IMR-90 (cell line): ENCODE measurements around the gene TP73. TPM values are rescaled to one million over a fixed set of nuclear protein-coding genes. Genes with fewer than 3 reads are reported as not detected.

Experiments used
- ATAC-seq: fragments of 200-7000 bp; cut with Tn5 transposase; 2 replicates; pipeline ENCODE4 v1.9.1; 2020; ENCODE audit warnings: low read depth, mild to moderate bottlenecking, moderate library complexity
- BruUV-seq: library from RNA; stranded (reverse); fragments of 400-500 nt; replicated peaks from 2 replicates; lab custom pipeline; 2021; lab: Mats Ljungman, UMichigan
- CTCF ChIA-PET: fragments of 300-600 bp; formaldehyde crosslinking; extraction: SDS; loops from one replicate; lab custom pipeline; 2021; ENCODE audit warnings: antibody characterized with exemption; lab: Yijun Ruan, JAX
- POLR2A ChIA-PET: fragments of 300-600 bp; sonication (Branson Sonifier 250); formaldehyde crosslinking; loops from one replicate; lab custom pipeline; 2022; ENCODE audit warnings: antibody characterized with exemption; ENCODE audit not compliant: unreplicated experiment; lab: Charles Lee
- DNase-seq: peaks from one replicate; pipeline ENCODE4 v3.0.0; 2013
- H2AFZ ChIP-seq: replicated peaks from 2 replicates; pipeline ENCODE3; 2013; ENCODE audit warnings: low read length, mild to moderate bottlenecking; ENCODE audit not compliant: poor library complexity
- H2AK5ac ChIP-seq: 2 replicates; pipeline ENCODE4 v1.6.1; 2013; ENCODE audit warnings: low read depth, low read length, inconsistent platforms
- H2AK9ac ChIP-seq: replicated peaks from 2 replicates; pipeline ENCODE3; 2013; ENCODE audit warnings: mild to moderate bottlenecking, low read depth, low read length, moderate library complexity; ENCODE audit not compliant: poor library complexity
- H2BK120ac ChIP-seq: 2 replicates; pipeline ENCODE4 v1.6.1; 2013; ENCODE audit warnings: low read depth, low read length, inconsistent platforms
- H2BK15ac ChIP-seq: 3 replicates; pipeline ENCODE4 v1.6.1; 2013; ENCODE audit warnings: low read depth, low read length, inconsistent platforms
- H2BK20ac ChIP-seq: 2 replicates; pipeline ENCODE4 v1.6.1; 2013; ENCODE audit warnings: low read depth, mild to moderate bottlenecking, inconsistent platforms, low read length, moderate library complexity
- H2BK5ac ChIP-seq: 2 replicates; pipeline ENCODE4 v1.6.1; 2013; ENCODE audit warnings: mild to moderate bottlenecking, low read depth, low read length, inconsistent platforms; ENCODE audit not compliant: poor library complexity, severe bottlenecking
- H3K14ac ChIP-seq: replicated peaks from 2 replicates; pipeline ENCODE4 v1.6.1; 2013; ENCODE audit warnings: low read depth, low read length, inconsistent platforms
- H3K18ac ChIP-seq: 2 replicates; pipeline ENCODE4 v1.6.1; 2013; ENCODE audit warnings: low read depth, low read length, control low read depth
- H3K23ac ChIP-seq: 2 replicates; pipeline ENCODE4 v1.6.1; 2013; ENCODE audit warnings: low read depth, low read length, inconsistent platforms
- H3K27ac ChIP-seq: 2 replicates; pipeline ENCODE4 v1.5.1; 2013; ENCODE audit warnings: mild to moderate bottlenecking, control low read depth, low read length; ENCODE audit not compliant: insufficient read depth
- H3K27me3 ChIP-seq: 2 replicates; pipeline ENCODE4 v1.6.1; 2013; ENCODE audit warnings: low read length; ENCODE audit not compliant: control insufficient read depth, insufficient read depth
- H3K36me3 ChIP-seq: 2 replicates; pipeline ENCODE4 v1.6.1; 2013; ENCODE audit warnings: low read length, mixed read lengths; ENCODE audit not compliant: control insufficient read depth, insufficient read depth
- H3K4ac ChIP-seq: 2 replicates; pipeline ENCODE4 v1.6.1; 2013; ENCODE audit warnings: low read depth, low read length, inconsistent platforms
- H3K4me1 ChIP-seq: 2 replicates; pipeline ENCODE4 v1.6.1; 2013; ENCODE audit warnings: low read length, mixed read lengths; ENCODE audit not compliant: control insufficient read depth, insufficient read depth
- H3K4me2 ChIP-seq: 2 replicates; pipeline ENCODE4 v1.6.1; 2013; ENCODE audit warnings: low read depth, mild to moderate bottlenecking, control low read depth, low read length, moderate library complexity
- H3K4me3 ChIP-seq: 2 replicates; pipeline ENCODE4 v1.5.1; 2013; ENCODE audit warnings: low read depth, mild to moderate bottlenecking, control low read depth, low read length, moderate library complexity; ENCODE audit not compliant: insufficient read depth
- H3K56ac ChIP-seq: 2 replicates; pipeline ENCODE4 v1.6.1; 2013; ENCODE audit warnings: low read length, inconsistent platforms; ENCODE audit not compliant: insufficient read depth; ENCODE audit errors: extremely low read depth
- H3K79me1 ChIP-seq, 2 experiments: 2 replicates each; pipeline ENCODE4 v1.6.1; 2013; ENCODE audit warnings: low read length in 2 of 2, inconsistent platforms in 1 of 2, low read depth in 1 of 2
- H3K9ac ChIP-seq: 2 replicates; pipeline ENCODE4 v1.6.1; 2013; ENCODE audit warnings: low read depth, low read length, control low read depth
- H3K9me1 ChIP-seq: 2 replicates; pipeline ENCODE4 v1.6.1; 2013; ENCODE audit warnings: low read length, inconsistent platforms; ENCODE audit not compliant: insufficient read depth
- H3K9me3 ChIP-seq: 2 replicates; pipeline ENCODE4 v1.6.1; 2013; ENCODE audit warnings: low read length; ENCODE audit not compliant: control insufficient read depth, insufficient read depth
- H4K20me1 ChIP-seq: 2 replicates; pipeline ENCODE4 v1.6.1; 2013; ENCODE audit warnings: low read length, inconsistent platforms; ENCODE audit not compliant: insufficient read depth
- H4K5ac ChIP-seq: 2 replicates; pipeline ENCODE4 v1.6.1; 2013; ENCODE audit warnings: mild to moderate bottlenecking, low read depth, low read length, control low read depth
- H4K8ac ChIP-seq, 2 experiments: 2 replicates each; pipeline ENCODE4 v1.6.1; 2013; ENCODE audit warnings: low read depth in 2 of 2, low read length in 2 of 2, control low read depth in 1 of 2, inconsistent platforms in 1 of 2
- H4K91ac ChIP-seq: 2 replicates; pipeline ENCODE4 v1.6.1; 2013; ENCODE audit warnings: low read depth, low read length, inconsistent platforms; ENCODE audit not compliant: insufficient read depth
- CEBPB ChIP-seq: IDR thresholded peaks from 2 replicates; pipeline ENCODE4 v1.6.1; 2012; ENCODE audit warnings: low read depth, low read length, improper control_type of control experiment
- MAZ ChIP-seq: IDR thresholded peaks from 2 replicates; pipeline ENCODE4 v1.6.1; 2012; ENCODE audit warnings: low read depth, mild to moderate bottlenecking, low read length, improper control_type of control experiment, moderate library complexity, borderline replicate concordance
- MXI1 ChIP-seq: IDR thresholded peaks from 2 replicates; pipeline ENCODE4 v1.6.1; 2012; ENCODE audit warnings: low read depth, mild to moderate bottlenecking, low read length, moderate library complexity, borderline replicate concordance
- POLR2A ChIP-seq: IDR thresholded peaks from 2 replicates; pipeline ENCODE4 v1.6.1; 2012; ENCODE audit warnings: mild to moderate bottlenecking, low read depth, low read length
- RAD21 ChIP-seq: IDR thresholded peaks from 2 replicates; pipeline ENCODE4 v1.6.1; 2012; ENCODE audit warnings: low read length, improper control_type of control experiment
- WGBS, 2 experiments: methylation state at CpG; one replicate each; pipeline versions ENCODE4 v1.1.5 to v1.1.7; 2013; ENCODE audit warnings: missing lambda C conversion rate in 2 of 2; ENCODE audit not compliant: insufficient read length in 1 of 2; ENCODE audit errors: extremely low coverage in 2 of 2; 5-methylcytosine and 5-hydroxymethylcytosine counted together
- dilution Hi-C: fragments of 300-500 bp; cut with HindIII; formaldehyde crosslinking; loops from one replicate; pipeline ENCODE4 v1.14.3; 2018; ENCODE audit warnings: low sequenced_read_pairs; ENCODE audit not compliant: unreplicated experiment
- in situ Hi-C: fragments of 300-500 bp; cut with MboI; formaldehyde crosslinking; loops from 3 replicates; pipeline ENCODE4 v1.14.3; 2019; ENCODE audit warnings: low sequenced_read_pairs, inconsistent platforms, mixed read lengths
- intact Hi-C: fragments of 100-400 bp; cut with micrococcal nuclease; formaldehyde crosslinking; loops from 2 replicates; pipeline ENCODE4 v1.10.0; 2022
- polyA plus RNA-seq, 3 experiments: library from polyadenylated mRNA; depleted of rRNA; stranded (reverse); fragments of >200 nt; gene quantifications; 2 replicates each; pipeline ENCODE4 v1.2.3, GENCODE V29; 2012; ENCODE audit warnings: low replicate concordance in 1 of 3
- total RNA-seq: library from RNA; depleted of rRNA; stranded (reverse); fragments of >200 nt; gene quantifications from 2 replicates; pipeline ENCODE4 v1.2.3, GENCODE V29; 2012

Gene TP73
- total and polyA plus RNA-seq, 2 of the 4 experiments (the other 2 are of a cell fraction) = not detected

GRCh38 chr1:3678361-3679097 is 26.2 kb downstream of the TP73 start:
- Histone ChIP-seq H3K36me3 (no peaks in the 10 kb centered on the region), H3K9me1 (no peaks in the 10 kb centered on the region), H3K14ac (no peak overlapping the region), H2BK120ac (no peak overlapping the region), H4K20me1 (no peaks in the 10 kb centered on the region), H3K27me3 (peaks cover 9% of the 10 kb centered on the region; the same call in 1 of the 2 replicates), H3K4me2 (no peak overlapping the region), H4K5ac (no peak overlapping the region), H3K9ac (no peak overlapping the region), H3K4me1 (no peaks in the 10 kb centered on the region), H2AFZ (no peak overlapping the region), H3K79me1 (no peaks in the 10 kb centered on the region), H3K23ac (no peak overlapping the region), H2AK9ac (no peak overlapping the region), H3K4ac (no peak overlapping the region), H3K9me3 (no peaks in the 10 kb centered on the region), H3K27ac (no peak overlapping the region), H2BK20ac (no peak overlapping the region), H3K56ac (no peak overlapping the region), H3K4me3 (no peak overlapping the region), H2BK5ac (no peak overlapping the region), H3K18ac (no peak overlapping the region), H2BK15ac (no peak overlapping the region), H2AK5ac (no peak overlapping the region), H4K8ac (no peak overlapping the region), H4K91ac (no peak overlapping the region)
- DNase-seq = no peak
- no peak for TF ChIP-seq RAD21
- no peak for TF ChIP-seq CEBPB
- TF ChIP-seq POLR2A = no peak
- TF ChIP-seq MAZ = no peak
- TF ChIP-seq MXI1 = no peak
- intact Hi-C loops (no loop called here), in situ Hi-C loops (no loop called here), dilution Hi-C loops (no loop called here)
- WGBS, 2 experiments = 58% methylated on average over 15 of the region's 21 CpGs; no CpG with 5 or more reads in 1 of the 2 experiments
- no TSS peak for BruUV-seq
- no peak for ATAC-seq
- CTCF ChIA-PET = no interaction called here
- POLR2A ChIA-PET = no interaction called here
